GM12801 (cell line): ENCODE results near the gene LSMEM2.

ENCODE experiments used
- CTCF ChIP-seq: IDR thresholded peaks from one replicate; pipeline ENCODE4 v1.5.1; 2011; ENCODE audit warnings: control low read depth; ENCODE audit not compliant: insufficient read length; ENCODE audit errors: extremely low read depth

Gene LSMEM2

DNA sequence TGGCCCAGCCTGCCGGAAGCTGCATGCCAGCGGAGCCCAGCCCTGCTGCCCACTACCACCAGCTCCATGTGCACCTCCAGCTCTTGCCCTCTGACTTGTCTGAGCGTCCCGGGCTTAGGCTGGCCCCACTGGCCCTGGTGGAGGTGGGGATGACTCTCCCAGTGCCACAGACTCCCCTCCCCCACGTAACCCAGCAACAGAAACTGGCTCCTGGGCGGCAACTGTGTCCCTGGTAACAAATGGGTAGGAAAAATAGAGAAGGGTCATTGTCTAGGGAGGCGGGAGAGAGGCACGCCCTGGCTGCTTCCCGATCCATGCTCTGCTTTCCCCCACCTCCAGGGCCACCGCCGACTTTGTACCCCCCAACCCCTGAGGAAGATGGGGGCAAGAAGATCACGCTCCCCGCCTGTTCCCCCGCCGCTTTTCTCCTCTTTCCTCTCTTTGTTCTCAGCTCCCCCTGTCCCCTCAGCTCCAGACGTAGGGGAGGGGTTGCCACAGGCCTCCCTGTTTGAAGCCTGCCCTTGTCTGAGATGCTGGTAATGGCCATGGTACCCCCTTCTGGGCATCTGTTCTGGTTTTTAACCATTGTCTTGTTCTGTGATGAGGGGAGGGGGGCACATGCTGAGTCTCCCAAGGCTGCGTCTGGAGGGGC lies 20.7 kb upstream of the LSMEM2 start:
- TF ChIP-seq CTCF, result no peak

DNA sequence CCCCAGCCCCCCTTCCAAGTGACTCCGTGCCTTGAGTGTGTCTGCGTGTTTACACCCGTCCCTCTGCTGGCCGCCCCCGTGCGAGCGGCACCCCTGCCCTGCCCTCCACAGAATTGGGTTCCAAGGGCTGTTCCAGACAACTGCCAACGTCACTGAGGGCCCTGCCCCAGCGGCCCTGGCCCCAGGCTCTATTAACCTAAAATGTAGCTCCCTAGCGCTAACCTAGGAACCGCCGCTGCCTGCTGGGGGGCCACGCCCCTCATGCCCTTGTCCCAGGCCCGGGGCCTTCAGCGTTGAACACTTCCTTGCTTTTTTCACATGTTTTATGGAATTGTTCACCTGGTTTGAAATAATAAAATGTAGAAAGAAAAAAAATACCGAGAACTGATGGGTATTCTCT lies 19.9 kb upstream of the LSMEM2 start:
- TF ChIP-seq CTCF, result no peak

- TF ChIP-seq CTCF, result no peak
Measured at GRCh38 chr3:50259432-50260026, 19.4 kb upstream of the LSMEM2 start.

DNA sequence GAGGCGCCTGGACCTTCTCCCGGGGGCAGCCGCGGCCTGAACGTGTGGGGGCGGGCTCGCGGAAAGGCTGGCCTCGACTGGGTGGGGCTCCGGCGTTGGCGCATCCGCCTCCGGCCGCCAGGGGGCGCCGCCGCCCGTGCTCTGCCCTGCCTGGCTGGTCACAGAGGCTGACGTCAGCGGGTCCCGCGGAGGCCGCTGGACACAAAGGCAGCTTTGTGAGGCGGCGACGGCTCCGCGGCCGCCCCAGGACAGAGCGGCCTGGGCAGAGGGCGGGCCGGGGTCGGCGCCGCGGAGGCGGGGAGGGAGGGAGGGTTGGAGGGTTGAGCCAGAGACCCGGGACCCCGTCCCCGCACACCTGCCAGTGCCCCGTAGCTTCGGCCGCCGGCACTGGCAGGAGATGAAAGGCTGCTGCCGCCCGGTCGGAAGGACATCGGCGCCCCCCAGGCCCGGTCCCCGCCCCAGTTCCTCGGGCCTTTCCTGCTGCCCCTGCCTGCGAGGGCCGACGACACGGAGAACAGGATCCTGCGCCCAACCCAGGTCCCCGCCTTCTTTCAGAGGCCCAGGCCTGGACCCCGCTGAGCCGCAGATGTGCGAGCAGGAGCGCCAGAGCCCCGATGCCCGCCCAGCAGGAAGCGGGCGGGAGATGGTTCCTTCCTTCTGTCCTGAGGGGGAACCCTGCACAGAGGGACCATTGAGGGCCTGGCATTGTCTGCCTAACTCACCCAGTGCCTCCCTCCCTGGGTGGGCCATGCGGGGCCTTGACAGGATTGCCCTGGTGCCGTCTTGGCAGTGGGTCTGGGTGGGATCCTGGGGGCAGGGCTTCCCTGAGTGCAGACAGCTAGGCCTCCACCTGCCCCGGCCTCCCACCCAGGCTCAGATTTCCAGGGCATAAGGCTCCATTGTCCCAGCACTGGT lies 18.6 kb upstream of the LSMEM2 start:
- TF ChIP-seq CTCF, result no peak

GRCh38 chr3:50260942-50261441 lies 17.9 kb upstream of the LSMEM2 start:
- no peak for TF ChIP-seq CTCF

DNA sequence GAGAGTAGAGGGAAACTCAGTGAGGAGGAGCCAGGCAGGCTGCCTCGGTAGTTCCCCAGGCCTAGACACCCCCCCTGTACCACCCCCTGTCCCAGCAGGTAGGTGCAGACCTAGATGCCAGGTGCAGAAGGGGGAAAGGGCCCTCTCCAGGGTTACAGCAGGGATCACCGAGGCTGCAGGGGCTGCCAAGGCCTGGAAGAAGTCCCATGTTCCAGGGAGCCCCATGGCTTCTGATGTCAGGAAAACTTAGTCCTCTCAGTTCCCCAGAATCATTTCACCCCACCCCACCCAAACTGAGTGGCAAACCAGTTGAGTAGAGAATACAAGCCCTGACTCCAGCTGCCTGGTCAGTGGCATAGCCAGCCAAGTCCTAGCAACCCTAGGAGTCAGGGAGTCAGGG lies 17.4 kb upstream of the LSMEM2 start:
- no peak for TF ChIP-seq CTCF

- TF ChIP-seq CTCF, result no peak
Measured at GRCh38 chr3:50262778-50263177, 16.1 kb upstream of the LSMEM2 start.
